Middle frontal gyrus (tissue), 1 donor: ENCODE measurements around the gene PTK6.
A peak's percentile ranks its signal among the peaks of the same experiment; 100 is the strongest.
"Not testable (repeated sequence)": the region's sequence is repeated elsewhere in the genome, so short reads cannot be mapped to it uniquely, and the experiment has no call there.

ENCODE experiments used
- DNase-seq: peaks from one replicate; pipeline ENCODE4 v3.0.0-alpha.2; 2015; ENCODE audit warnings: low spot score; ENCODE audit errors: extremely low spot score

The PTK6 gene

DNA sequence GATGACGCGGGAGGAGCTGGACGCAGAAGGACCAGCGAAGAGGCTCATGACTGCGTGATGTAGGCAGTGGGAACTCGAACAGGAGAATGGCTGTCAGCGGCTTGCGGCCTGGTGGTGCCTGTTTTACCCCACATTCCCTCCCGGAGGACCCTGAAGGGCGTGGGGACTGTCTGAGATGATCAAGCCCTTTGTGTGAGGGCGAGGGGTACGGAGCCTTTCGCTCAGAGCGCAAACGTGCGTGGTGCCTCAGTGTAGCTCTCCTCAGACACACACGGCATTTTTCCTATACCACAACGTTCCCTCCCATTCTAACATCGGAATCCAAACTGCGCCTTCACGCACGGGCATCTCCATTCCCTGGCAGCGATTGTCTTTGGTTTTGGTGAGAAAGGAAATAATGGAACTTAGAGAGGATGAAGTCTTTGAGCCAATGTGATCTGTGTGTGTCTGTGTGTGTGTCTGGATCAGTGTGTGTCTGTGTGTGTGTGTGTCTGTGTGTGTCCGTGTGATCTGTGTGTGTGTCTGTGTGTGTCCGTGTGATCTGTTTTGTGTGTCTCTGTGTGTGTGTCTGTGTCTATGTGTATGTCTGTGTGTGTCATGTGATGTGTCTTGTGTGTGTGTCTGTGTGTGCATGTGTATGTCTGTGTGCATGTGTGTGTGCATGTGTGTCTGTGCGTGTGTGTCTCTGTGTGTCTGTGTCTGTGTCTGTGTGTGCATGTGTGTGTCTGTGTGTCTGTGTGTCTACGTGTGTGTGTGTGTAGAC lies 5.3 kb downstream of the PTK6 start:
- DNase-seq, result no peak

DNA sequence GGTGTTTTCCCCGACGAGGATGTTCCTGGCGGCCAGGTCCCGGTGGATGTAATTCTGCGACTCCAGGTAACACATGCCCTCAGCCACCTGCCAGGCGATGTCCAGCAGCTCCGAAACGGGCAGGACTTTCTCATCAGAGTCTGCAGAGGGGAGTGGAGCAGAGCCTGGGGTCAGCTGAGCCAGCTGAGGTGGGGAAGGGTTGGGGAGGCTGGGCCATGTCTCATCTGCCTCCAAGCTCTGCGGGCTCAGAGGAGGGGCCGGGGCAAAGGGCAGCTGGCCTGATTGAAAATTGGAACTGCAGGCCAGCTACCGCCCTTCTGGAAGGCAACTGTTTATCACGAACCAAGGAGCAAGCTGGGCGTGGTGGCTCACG lies 6.4 kb downstream of the PTK6 start:
- no peak for DNase-seq

DNA sequence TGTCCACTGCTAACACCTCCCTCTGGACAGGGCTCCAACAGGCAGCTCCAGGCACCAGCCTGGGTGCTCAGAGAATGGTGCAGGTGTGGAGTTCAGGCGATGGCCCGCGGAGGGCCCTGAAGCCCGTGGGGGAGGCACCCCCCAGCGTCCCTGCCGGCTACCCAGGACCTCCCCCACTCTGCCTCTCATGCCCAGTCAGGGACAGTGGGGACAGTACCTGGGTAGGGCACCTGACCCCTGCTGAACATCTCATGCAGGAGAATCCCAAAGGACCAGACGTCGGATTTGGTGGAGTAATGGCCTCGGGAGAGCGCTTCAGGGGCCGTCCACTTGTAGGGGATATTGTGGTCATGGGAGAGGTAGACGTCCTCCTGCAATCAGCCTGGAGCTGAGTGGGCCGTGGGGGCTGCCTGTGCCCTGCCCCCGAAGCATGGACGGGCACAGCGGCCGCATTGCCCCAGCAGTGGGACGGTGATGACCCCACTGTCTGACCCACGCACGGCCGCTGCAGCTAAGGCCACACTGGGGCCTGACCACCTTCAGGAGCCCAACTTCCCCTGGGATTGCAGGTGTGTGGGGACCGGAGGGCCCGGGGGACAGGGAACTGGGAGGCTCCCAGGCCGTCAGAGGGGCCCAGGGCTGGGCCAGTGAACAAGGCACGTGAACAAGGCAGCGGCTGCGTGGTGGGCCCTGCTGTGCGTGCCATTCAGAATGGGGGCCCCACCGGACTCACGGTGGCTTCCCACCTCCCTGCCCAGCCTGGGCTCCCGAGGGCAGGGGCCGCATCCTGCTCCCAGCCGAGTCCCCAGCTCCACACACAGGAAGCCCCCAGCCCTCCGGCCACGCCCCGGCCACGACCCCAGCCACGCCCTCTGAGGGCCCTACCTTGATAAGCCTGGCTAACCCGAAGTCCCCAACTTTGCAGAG lies 7.1 kb downstream of the PTK6 start:
- DNase-seq, result no peak

DNA sequence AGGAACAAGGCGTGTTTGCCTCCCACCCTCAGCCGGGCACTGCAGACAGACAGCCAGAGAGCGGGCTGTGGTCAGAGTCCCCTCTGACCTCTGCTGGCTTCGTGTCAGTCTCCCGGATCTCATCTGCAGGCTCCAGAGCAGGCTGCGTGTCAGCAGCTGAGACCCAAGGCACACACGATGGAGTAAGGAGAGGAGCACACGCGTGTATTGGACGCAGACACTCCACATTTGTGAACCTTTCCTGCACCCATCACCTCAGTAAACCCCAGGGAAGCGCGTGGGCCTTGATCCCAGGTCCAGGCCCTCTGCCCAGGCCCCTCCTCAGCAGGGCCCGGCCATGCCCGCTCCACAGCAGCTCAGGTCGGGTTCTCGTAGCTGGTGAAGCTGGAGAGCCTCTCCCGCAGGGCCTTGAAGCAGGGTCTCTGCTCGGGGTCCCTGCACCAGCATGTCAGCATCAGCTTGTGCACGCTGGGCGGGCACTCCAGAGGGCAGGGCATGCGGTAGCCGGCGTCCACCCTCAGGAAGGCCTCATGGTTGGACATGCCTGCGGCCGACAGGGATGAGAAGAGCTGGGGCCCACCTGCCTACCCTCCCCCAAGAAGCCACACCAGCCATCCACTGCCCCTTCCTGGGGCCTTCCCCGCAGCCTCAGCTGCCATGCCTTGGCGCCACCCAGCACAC lies 7.9 kb downstream of the PTK6 start:
- no peak for DNase-seq

DNA sequence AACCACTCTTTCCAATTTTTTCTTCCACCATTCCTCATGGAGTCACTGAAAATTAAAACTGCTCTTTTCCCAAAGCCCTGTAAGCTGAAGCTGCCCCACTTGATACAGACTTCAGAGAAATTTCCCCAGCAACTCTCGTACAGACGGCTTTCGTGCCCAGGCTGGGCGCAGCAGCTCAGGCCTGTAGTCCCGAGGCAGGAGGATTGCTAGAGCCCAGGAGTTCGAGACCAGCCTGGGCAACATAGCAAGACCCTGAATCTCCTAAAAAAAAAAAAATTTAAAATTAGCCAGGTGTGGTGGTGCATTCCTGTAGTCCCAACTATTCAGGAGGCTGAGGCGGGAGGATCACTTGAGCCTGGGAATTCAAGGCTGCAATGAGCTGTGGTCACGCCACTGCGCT lies 10.0 kb downstream of the PTK6 start:
- DNase-seq, result no peak

DNA sequence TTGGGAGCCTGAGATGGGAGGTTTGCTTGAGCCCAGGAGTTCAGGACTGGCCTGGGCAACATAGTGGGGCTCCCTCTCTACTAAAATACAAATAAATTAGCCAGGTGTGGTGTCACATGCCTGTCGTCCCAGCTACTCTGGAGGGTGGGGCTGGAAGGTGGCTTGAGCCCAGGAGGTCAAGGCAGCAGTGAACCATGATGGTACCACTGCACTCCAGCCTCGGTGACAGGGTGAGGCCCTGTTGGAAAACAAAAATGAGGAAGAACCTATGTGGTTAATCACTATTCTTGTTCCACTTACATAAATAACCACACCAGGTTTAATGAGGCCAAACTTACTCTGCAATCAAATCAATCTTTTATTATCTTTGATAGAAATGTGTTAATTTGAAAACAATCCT lies 11.2 kb downstream of the PTK6 start:
- DNase-seq, result no peak

DNA sequence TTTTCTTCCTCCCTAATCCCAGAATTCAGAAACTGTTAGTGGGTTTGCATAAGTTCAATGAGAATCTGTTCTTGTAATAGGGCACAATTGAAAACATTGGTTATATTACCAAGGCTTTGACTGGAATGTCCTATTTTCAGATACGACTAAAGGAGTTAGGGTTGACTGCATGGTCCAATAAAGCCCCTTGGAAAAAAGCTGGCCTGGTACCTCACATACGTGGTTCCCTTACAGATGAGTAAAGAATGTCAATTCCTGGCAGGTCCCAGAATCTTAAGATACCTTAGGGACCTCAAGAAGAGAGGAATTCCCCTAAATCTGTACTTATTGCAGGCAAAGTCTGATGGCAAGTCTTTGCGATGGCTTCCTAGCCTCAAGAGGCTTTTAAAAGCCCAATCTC lies 12.0 kb downstream of the PTK6 start:
- DNase-seq, result no peak

DNA sequence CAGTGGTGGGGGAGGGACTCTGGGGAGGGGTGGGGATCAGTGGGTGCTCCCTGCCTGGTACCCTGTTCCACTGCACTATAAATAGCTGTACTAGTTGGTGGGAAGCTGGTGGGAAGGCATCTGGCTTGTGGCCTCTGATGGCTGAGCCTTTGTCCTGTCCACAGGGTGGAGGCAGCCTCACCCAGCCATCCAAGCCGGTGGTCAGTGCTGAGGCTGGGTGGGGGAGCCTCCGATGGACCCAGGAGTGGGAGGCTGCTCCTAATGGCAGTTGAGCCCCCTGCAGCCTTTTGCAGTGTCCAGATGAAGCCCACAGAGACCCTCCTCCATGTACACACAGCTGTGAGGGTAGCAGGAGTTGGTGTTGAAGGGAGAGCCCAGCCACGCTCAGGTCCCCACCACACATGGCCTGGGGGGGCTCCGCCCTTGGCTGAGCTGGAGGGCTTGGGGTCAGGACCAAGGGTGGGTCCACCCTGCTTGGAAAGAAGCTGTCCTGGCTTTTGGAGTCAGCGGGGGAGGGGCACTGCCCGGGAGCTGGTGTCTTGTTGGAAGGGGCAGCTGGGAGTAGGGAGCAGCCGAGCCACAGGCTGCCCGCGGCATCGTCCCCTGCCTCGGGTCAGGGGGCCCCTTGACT lies 14.1 kb downstream of the PTK6 start:
- DNase-seq, result no peak

DNA sequence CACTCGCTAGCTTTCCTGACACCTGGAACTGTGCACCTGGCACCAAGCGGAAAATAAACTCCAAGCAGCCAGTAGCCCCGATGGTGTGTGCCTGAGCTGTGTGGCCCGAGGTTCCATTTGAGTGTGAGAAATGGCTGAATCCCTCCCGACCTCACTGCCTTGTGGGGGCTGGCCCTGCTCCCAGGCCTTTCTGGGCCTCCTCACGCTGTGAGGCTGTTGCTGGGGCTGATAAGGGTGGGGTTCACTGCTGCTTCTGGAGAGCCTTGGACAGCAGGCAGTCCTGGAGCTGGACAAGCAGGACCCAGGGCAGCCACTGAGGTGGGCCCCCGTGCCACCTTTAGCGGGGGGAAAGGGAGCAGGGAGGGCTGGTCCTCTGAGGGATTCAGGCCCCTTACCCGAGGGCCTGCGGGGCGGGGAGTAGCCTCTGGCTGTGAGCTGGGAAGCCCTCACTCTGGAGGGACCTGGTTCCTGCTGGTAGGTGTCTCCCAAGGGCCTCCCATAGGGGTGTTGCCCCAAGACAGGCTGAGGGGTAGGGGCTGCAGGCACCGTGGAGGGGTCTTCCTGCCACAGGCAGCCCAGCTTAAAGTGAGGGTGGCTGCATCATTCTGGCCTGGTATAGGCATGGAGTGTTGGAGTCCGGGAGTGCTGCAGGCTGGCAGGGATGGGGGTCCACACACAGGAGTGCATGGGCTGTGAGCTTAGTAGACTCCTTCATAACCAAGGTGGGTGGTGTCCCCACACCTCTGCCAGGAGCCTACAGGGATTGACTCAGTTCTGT lies 14.9 kb downstream of the PTK6 start:
- DNase-seq, result no peak

DNA sequence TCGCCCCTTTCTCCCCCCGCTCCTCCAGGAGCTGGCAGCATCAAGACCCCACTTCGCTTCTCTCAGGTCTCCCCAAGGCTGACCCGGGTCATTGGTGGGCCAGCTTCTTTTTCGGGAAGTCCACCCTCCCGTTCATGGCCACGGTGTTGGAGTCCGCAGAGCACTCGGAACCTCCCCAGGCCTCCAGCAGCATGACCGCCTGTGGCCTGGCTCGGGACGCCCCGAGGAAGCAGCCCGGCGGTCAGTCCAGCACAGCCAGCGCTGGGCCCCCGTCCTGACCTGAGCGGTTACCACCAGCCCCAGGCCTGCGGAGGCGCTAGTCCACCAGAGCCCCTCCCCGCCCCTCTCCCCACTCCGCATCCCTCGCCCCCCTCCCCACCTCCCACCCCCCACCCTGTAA lies 15.6 kb downstream of the PTK6 start:
- no peak for DNase-seq

DNA sequence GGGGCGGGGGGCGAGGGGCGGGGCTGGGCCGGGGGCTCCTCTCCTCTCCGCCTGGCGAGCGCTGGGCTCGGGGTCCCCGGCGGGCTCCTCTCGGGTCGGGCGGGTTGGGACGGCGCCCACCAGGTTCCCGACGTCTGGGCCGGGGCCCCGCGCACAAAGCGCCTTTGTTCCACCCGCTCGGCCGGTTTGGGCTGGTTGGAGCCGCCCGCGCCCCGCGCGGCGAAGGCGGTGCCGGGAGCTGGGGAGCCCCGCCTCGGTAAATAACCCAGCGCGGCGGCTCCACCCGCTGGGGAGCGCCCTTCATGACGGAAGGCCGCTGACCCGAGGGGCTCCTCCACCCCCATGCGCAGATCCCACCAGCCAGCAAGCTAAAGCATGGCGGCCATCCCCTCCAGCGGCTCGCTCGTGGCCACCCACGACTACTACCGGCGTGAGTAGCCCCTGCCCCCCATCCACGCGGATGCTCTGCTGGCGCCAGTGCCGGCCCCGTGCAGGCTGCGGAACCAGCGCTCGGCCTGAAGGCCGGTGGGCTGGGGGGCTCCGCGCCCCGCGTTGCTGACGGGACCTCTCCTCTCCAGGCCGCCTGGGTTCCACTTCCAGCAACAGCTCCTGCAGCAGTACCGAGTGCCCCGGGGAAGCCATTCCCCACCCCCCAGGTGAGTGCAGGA lies 16.1 kb downstream of the PTK6 start:
- peak; percentile 49 for DNase-seq

DNA sequence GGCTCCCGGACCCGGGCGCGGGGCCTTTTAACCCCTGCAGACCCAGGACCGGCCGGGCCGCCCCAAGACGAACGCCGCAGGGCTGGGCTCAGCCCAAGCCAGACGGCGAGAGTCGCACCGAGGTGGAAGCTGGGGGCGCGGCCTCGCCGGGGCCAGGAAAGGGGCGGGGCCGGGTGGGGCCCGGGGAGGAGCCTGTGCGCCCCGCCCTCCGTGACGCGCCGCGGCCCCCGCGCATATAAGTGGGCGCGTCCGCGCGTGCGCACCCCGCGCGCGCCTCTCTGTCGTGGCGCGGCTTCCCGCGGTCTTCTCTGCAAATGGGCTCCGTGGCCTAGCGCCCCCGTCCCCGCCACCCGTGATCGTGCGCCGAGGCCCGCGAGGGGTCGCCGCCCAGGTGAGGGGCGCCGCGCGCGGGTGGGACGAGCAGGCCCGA lies 16.7 kb downstream of the PTK6 start, which contains the start of gene PPDPF:
TSS of gene PPDPF (plus strand) at position 262 of the 430 bp plus-strand sequence. CDS start 544 bp downstream, outside the sequence.
- DNase-seq, result peak; percentile 71

DNA sequence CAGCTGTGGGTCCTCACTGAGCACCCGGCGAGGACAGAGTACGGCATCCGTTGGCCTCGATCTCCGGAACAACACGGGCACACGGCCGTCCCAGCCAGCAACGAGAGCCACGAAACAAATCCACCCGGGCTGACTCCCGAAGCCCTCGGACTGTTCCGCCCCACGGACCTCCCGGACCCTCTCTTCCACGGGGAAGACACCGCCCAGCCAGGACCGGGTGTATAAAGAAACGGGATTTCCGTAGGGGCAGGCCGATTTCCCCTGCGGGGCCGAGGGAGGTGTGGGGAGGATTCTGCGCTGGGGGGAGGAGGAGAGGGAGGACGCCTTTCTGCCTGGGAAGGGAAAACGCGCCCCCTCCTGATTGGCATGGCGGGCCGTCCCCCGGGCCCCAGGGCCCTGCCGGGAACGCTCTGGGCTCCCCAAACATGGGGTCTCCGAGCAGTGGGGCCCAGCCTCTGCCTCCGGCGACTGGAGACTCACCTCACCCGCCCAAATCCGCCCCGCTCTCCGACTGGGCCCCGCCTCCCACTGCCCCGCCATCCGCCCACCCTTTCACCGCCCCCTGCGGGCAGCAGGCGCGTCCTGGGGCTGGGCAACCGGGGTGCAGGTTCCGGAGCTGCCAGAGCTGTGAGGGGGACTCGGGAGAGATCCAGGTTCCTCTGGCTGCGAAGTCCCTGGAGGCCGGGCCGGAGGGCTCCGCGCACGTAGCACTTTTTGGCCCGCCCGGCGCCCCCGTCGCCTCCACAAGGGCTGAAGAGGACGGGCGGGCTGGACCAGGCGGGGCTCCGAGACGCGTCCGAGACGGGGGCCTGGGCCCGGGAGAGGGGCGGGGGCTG lies 17.3 kb downstream of the PTK6 start:
- DNase-seq, result no peak

DNA sequence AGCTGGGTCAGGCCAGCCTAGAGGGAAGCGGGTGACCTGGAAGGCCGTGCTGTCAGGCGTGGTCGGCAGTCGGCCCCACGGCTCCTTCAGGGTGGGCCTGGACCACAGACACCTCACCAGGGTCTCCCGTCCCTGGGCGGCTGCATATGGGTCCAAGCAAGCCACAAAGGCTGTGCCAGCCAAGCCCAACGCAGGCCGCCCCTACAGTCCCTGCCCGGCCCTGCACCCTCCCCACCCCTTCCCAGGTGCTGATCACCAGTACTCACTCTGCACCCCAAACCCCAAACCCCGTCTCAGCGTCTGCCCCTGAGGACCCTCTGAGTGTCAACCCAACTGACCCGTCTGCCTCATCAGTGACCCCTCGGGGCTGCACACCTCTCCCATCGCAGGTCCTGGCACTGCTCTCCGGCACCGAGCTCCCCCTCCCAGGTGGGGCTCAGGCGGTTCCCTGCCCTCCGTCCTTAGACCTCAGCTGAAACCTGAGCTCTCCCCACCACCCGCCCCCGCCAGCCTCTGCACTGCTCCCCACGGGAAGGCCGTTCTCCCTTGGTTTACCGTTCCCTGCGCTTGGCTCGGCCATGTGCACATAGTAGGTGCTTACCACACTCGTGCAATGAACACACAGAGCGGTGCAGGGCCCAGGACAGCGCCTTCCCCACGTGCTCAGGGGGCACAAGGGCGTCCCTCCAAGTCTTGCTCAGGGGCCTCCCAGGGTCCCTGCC lies 18.1 kb downstream of the PTK6 start:
- no peak for DNase-seq

DNA sequence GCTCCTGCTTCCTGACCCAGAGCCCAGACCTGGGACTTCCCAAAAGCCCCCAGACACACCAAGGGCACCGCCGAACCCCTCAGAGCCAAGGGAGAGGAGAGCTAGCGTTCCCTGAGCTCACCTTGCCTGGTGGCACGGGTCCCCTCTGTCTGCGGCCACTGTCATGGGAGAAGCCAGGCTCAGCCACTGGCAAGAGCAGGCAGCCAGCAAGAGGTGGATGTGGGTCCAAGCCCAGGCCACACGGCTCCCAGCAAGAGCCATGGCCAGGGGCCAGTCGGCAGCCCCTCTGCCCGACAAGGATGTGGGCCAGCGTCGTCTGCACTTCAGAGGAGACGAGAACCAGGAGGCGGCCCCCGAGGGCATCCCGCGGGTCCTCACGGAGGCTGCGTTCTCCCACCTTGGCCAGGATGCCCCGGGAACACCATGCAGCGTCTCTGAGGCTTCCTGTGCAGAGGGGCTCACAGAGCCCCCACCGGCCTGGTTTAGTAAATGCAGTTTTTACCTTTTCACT lies 18.8 kb downstream of the PTK6 start:
- no peak for DNase-seq

DNA sequence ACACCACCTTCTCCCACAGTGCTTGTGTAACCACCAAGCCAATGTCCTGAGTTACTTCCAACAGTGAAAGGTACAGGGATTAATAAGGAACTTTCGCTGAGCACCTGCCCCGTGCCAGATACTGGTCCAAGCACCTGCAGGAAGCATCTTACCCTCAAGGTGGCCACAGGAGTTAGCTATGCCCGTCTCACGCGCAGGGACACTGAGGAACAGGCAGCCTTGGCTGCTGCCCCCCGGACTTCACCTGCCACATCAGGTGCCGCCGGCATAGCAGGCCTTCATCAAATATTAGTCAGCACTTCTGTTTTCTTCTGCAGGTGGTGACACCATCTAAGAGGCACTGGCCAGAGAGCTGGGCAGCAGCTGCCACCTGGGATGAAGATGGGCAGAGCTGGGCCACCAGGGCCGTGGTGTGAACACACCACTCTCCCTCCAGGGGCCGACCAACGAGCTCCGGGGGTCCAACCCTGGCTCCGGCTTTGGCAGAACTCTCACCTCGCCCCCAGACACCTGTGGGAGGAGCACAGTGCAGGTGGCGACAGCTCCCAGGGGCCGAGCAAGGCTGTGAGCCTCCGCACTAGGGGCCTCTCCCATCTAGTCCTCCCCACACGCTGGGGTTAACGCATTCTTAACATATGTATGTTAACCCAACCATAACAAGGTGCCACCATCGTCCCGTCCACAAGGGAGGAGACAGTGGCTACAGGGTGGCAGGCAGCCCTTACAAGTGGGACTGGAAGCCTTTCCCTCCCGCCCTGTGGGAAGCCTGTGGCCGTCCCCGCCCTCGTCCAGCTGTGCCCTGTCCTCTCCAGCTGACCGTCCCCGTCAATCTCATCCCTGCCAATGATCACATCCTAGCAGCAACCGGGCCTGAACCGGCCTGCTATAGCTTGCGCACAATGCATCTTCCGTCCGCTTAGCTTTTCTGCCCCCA lies 19.5 kb downstream of the PTK6 start:
- no peak for DNase-seq

DNA sequence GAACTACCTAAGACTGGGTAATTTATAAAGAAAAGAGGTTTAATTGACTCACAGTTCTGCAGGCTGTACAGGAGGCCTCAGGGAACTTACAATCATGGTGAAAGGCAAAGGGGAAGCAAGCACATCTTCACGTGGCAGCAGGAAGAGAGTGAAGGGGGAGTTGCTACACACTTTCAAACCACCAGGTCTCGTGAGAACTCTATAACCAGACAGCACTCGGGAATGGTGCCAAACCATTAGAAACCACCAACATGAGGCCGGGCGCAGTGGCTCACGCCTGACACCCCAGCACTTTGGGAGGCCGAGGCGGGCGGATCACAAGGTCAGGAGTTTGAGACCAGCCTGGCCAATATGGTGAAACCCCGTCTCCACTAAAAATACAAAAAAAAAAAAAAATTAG lies 22.7 kb downstream of the PTK6 start:
- DNase-seq, result not testable (repeated sequence)
